MM.1S (cell line): ENCODE measurements around the gene LRRC26.

Experiments used
- DNase-seq: peaks from one replicate; pipeline ENCODE4 v3.0.0-alpha.2; 2015
- H2AFZ ChIP-seq: fragments of 300-600 bp; sonication (generic); 2 replicates; pipeline ENCODE4 v1.6.0; 2016; ENCODE audit warnings: antibody characterized with exemption, low read length
- H3F3A ChIP-seq: fragments of 300-600 bp; sonication (generic); 2 replicates; pipeline ENCODE4 v1.6.1; 2016; ENCODE audit warnings: mild to moderate bottlenecking, antibody characterized with exemption, low read length, moderate library complexity, mixed read lengths; ENCODE audit not compliant: insufficient read depth
- H3K27ac ChIP-seq: fragments of 300-600 bp; sonication (generic); 2 replicates; pipeline ENCODE4 v1.5.1; 2016; ENCODE audit warnings: mild to moderate bottlenecking, low read length
- H3K27me3 ChIP-seq: fragments of 300-600 bp; sonication (generic); replicated peaks from 2 replicates; pipeline ENCODE4 v1.6.0; 2016; ENCODE audit warnings: low read length; ENCODE audit not compliant: insufficient read depth
- H3K36me3 ChIP-seq: fragments of 300-600 bp; sonication (generic); replicated peaks from 2 replicates; pipeline ENCODE4 v1.6.1; 2016; ENCODE audit warnings: mild to moderate bottlenecking, low read length, mixed read lengths; ENCODE audit not compliant: insufficient read depth
- H3K4me1 ChIP-seq: fragments of 300-600 bp; sonication (generic); 2 replicates; pipeline ENCODE4 v1.6.1; 2016; ENCODE audit warnings: low read length, mixed read lengths
- H3K4me2 ChIP-seq: fragments of 300-600 bp; sonication (generic); 2 replicates; pipeline ENCODE4 v1.6.0; 2016; ENCODE audit warnings: low read depth, low read length
- H3K4me3 ChIP-seq: fragments of 300-600 bp; sonication (generic); 2 replicates; pipeline ENCODE4 v1.5.1; 2016; ENCODE audit warnings: low read length, mixed read lengths
- H3K79me2 ChIP-seq: fragments of 300-600 bp; sonication (generic); 2 replicates; pipeline ENCODE4 v1.6.1; 2016; ENCODE audit warnings: mixed run types, low read length, mixed read lengths
- H3K9ac ChIP-seq: fragments of 300-600 bp; sonication (generic); 2 replicates; pipeline ENCODE4 v1.6.1; 2016; ENCODE audit warnings: low read length, mixed read lengths
- H3K9me2 ChIP-seq: fragments of 300-600 bp; sonication (generic); replicated peaks from 2 replicates; pipeline ENCODE4 v1.6.1; 2016; ENCODE audit warnings: mild to moderate bottlenecking, low read length, mixed read lengths; ENCODE audit not compliant: insufficient read depth
- H3K9me3 ChIP-seq: fragments of 300-600 bp; sonication (generic); replicated peaks from 2 replicates; pipeline ENCODE4 v1.6.1; 2016; ENCODE audit warnings: mild to moderate bottlenecking, low read length, mixed read lengths; ENCODE audit not compliant: insufficient read depth
- H4K20me1 ChIP-seq: fragments of 300-600 bp; sonication (generic); 2 replicates; pipeline ENCODE4 v1.6.1; 2016; ENCODE audit warnings: mild to moderate bottlenecking, low read length, moderate library complexity, mixed read lengths; ENCODE audit not compliant: insufficient read depth
- EZH2 ChIP-seq: fragments of 300-600 bp; sonication (generic); optimal IDR thresholded peaks from 2 replicates; pipeline ENCODE3; 2017; ENCODE audit warnings: low read depth, mild to moderate bottlenecking, antibody characterized with exemption, low read length, mixed read lengths
- EZH2phosphoT487 ChIP-seq: fragments of 300-600 bp; sonication (generic); IDR thresholded peaks from 2 replicates; pipeline ENCODE4 v1.6.1; 2018; ENCODE audit warnings: antibody characterized with exemption, low read length
- TF ChIP-seq, protein P1 (sequence below): fragments of 300-600 bp; sonication (generic); IDR thresholded peaks from 2 replicates; pipeline ENCODE4 v1.5.1; 2016; ENCODE audit warnings: antibody characterized with exemption, low read length, mixed read lengths

The LRRC26 gene

DNA sequence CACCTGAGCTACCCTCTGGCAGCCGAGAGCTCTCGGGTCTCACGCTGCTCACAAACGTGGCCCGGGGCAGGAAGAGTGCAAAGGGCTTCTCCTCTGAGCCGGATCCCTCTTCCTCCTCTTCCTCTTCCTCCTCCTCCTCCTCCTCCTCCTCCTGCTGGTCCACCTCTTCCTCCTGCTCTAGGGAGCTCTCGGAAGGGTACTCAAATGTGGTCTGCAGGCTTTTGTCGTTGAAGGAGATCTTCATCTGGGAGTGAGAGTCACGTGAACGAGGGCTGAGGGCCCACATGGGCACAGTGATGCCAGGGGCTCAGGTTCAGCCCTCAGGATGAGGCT is 22.6 kb upstream of the LRRC26 start:
- peaks cover 19% of the 10 kb centered on the region for H3F3A ChIP-seq
- peaks cover 10% of the 10 kb centered on the region for H3K4me1 ChIP-seq
- H3K36me3 ChIP-seq, result no peaks in the 10 kb centered on the region
- no peaks in the 10 kb centered on the region for H3K9me3 ChIP-seq
- H3K4me2 ChIP-seq, result no peak overlapping the region
- TF ChIP-seq EZH2 (no peak), EZH2phosphoT487 (no peak)
- TF ChIP-seq, protein P1, sequence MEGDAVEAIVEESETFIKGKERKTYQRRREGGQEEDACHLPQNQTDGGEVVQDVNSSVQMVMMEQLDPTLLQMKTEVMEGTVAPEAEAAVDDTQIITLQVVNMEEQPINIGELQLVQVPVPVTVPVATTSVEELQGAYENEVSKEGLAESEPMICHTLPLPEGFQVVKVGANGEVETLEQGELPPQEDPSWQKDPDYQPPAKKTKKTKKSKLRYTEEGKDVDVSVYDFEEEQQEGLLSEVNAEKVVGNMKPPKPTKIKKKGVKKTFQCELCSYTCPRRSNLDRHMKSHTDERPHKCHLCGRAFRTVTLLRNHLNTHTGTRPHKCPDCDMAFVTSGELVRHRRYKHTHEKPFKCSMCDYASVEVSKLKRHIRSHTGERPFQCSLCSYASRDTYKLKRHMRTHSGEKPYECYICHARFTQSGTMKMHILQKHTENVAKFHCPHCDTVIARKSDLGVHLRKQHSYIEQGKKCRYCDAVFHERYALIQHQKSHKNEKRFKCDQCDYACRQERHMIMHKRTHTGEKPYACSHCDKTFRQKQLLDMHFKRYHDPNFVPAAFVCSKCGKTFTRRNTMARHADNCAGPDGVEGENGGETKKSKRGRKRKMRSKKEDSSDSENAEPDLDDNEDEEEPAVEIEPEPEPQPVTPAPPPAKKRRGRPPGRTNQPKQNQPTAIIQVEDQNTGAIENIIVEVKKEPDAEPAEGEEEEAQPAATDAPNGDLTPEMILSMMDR, result no peak
- no peak overlapping the region for H2AFZ ChIP-seq
- H3K9me2 ChIP-seq, result no peaks in the 10 kb centered on the region
- no peak overlapping the region for H3K4me3 ChIP-seq
- DNase-seq, result no peak
- no peak overlapping the region for H3K27ac ChIP-seq
- peaks cover 31% of the 10 kb centered on the region for H3K79me2 ChIP-seq
- H3K27me3 ChIP-seq, result no peaks in the 10 kb centered on the region
- no peaks in the 10 kb centered on the region for H4K20me1 ChIP-seq
- no peak overlapping the region for H3K9ac ChIP-seq

DNA sequence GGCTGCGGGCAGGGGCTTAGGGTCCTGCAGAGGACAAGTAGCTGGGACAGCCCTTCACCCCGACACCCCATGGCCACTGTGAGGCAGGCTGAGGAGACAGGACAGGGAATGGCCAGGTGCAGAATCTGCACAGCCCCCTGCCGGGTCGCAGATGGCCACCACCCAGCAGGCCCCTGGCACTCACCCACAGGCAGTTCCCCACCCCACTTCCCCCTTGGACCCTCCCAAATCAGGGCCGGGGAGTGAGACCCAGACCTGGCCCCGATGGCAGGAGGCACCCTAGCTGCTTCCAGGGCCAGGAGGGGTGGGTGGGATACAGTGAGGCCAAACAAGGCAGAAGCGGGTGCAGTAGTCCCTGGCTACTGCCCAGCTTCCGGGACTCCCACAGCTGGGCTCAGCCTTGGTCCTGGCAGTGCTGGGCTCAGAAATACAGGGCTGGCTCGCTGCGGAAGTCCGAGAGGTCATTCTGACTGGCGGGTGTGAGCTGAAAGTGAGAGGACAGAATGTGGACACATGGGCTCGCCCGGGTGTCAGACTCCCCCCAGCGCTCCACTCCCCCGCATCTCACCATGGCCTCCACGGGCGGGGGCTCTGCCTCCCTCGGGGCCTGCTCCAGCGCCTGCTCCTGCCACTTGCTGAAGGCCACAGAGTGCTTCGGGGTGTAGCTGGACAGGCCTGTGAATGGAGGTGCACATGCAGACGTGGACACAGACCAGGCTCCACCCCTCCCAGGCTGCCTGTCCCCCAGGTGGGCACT is 22.0 kb upstream of the LRRC26 start:
- Histone ChIP-seq H3K79me2 (peaks cover 37% of the 10 kb centered on the region), H3K4me2 (no peak overlapping the region)

DNA sequence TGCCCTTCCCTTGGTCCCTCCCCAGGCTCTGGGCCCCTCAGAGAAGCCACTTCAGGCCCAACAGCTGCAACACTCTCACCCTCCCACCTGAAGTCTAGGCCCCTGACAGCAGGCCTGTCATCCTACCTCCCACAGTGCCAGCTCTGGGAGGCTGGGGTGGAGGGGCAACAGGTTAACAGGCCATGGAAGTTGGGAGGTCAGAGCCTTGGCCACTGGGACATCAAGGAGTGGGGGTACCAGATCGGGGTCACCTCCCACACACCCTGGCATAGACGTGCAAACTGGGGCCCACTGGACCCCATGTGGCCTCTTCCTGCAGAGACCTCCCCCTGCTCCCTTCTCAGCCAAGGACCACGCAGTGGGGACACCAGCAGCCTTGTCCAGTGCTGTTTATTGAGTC is 21.4 kb upstream of the LRRC26 start:
- H2AFZ ChIP-seq, result no peak overlapping the region
- H3F3A ChIP-seq, result peaks cover 19% of the 10 kb centered on the region
- H3K79me2 ChIP-seq, result peaks cover 43% of the 10 kb centered on the region
- H3K9ac ChIP-seq, result no peak overlapping the region
- H3K9me3 ChIP-seq, result no peaks in the 10 kb centered on the region
- H3K9me2 ChIP-seq, result no peaks in the 10 kb centered on the region
- H3K4me2 ChIP-seq, result no peak overlapping the region
- peaks cover 17% of the 10 kb centered on the region for H3K4me1 ChIP-seq
- no peak overlapping the region for H3K4me3 ChIP-seq
- no peaks in the 10 kb centered on the region for H3K36me3 ChIP-seq
- no peak for DNase-seq
- no peak overlapping the region for H3K27ac ChIP-seq
- no peaks in the 10 kb centered on the region for H3K27me3 ChIP-seq
- no peaks in the 10 kb centered on the region for H4K20me1 ChIP-seq
- TF ChIP-seq EZH2phosphoT487 (no peak), EZH2 (no peak)
- TF ChIP-seq, protein P1, result no peak

More for the DNA sequence above, 22.0 kb upstream of the LRRC26 start:
- H3F3A ChIP-seq, result peaks cover 19% of the 10 kb centered on the region
- H3K27me3 ChIP-seq, result no peaks in the 10 kb centered on the region
- H2AFZ ChIP-seq, result no peak overlapping the region
- TF ChIP-seq, protein P1, result no peak
- TF ChIP-seq EZH2, result no peak
- no peak overlapping the region for H3K4me3 ChIP-seq
- no peaks in the 10 kb centered on the region for H3K9me3 ChIP-seq
- H4K20me1 ChIP-seq, result no peaks in the 10 kb centered on the region
- H3K9ac ChIP-seq, result no peak overlapping the region
- no peak for DNase-seq
- H3K27ac ChIP-seq, result no peak overlapping the region
- H3K9me2 ChIP-seq, result no peaks in the 10 kb centered on the region
- peaks cover 15% of the 10 kb centered on the region for H3K4me1 ChIP-seq
- no peaks in the 10 kb centered on the region for H3K36me3 ChIP-seq
